SH-SY5Y (cell line): Measurements from ENCODE around the gene ZNF554.

Experiments
- GATA2 ChIP-seq: IDR thresholded peaks from 2 replicates; pipeline ENCODE4 v1.6.1; 2011; ENCODE audit warnings: mild to moderate bottlenecking, low read depth, low read length
- GATA3 ChIP-seq: IDR thresholded peaks from 2 replicates; pipeline ENCODE4 v1.6.1; 2011; ENCODE audit warnings: low read depth, mild to moderate bottlenecking, low read length, moderate library complexity

Gene ZNF554

DNA sequence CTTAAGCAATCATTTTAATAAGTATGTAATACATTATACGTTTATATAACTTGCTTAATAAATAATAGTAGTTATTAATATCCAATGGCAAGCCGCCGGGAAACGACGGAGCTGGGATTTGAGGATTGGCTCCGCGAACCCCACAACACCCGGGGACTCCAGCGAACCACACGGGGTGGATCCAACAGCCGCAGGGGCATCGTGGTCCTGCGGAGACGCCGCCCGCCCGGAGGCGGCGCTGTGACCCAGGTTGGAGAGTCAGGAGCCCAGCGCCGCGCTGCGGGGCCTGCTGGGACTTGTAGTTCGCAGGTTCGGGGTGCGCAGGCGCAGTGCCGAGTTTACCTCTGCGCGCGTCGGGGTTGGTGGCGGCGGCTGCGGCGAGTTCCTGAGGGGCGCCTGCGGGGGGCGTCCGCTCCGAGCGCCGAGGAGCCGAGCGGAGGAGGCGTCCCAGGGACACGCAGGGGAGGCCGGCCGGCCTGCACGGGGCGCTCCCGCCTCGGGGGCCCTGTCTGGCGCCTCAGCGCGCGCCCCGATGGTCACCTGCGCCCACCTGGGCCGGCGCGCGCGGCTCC, at the start of gene ZNF554:
Gene ZNF554 (plus strand): TSS at position 329 of the 572 bp plus-strand sequence. CDS start 204 bp downstream, at position 533.
- no peak for TF ChIP-seq GATA2
- no peak for TF ChIP-seq GATA3

DNA sequence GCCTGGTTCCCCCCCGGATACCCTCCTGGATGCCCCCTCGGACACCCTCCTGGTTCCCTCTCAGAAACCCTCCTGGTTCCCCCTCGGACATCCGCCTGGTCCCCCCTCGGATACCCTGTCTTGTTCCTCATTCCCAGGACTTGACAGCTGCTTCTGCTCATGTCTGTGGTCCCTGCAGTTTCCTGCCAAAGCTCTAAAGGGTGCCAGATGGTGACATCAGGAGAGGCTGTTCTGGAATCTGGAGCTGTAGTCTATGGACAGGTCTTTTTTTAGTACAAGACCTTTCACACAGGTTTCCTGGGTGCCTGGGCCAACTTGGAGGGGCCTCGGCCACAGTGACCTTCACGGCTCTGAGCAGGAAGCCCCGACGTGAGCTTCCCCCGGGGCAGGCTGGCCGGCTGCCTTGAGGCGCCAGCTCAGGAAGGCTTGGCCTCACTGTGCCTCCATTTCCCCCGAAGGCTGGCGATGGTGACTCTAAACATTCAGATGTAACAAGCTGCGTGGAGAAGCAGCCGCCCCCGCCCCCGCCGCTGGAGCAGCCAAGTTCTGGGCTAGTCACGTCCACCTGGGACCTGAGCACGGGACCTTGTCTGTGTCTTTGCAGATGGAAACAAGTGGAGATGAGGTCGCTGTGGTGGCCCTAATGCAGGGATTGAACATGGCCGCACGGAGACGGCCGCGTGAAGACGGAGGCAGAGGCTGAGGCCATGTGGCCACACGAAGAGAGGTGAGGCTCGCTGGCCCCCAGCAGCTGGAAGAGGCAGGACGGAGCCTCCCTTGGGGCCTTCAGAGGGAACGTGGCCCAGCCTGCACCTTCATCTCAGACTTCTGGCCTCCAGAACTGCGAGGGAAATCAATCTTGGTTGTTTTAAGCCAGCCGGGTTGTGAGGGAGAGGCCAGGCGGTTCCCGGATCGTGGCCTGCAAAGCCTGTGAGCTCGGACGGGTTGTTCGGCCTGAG, 49.3 kb upstream of the ZNF554 start:
- TF ChIP-seq GATA3, result no peak
- no peak for TF ChIP-seq GATA2

GRCh38 chr19:2771786-2772674, 47.6 kb upstream of the ZNF554 start:
- TF ChIP-seq GATA3, result no peak
- no peak for TF ChIP-seq GATA2

- TF ChIP-seq GATA2, result no peak
- TF ChIP-seq GATA3, result no peak
Measured at GRCh38 chr19:2774083-2774679, 45.5 kb upstream of the ZNF554 start.

GRCh38 chr19:2774953-2775555, 44.6 kb upstream of the ZNF554 start:
- TF ChIP-seq GATA2 (no peak), GATA3 (no peak)

DNA sequence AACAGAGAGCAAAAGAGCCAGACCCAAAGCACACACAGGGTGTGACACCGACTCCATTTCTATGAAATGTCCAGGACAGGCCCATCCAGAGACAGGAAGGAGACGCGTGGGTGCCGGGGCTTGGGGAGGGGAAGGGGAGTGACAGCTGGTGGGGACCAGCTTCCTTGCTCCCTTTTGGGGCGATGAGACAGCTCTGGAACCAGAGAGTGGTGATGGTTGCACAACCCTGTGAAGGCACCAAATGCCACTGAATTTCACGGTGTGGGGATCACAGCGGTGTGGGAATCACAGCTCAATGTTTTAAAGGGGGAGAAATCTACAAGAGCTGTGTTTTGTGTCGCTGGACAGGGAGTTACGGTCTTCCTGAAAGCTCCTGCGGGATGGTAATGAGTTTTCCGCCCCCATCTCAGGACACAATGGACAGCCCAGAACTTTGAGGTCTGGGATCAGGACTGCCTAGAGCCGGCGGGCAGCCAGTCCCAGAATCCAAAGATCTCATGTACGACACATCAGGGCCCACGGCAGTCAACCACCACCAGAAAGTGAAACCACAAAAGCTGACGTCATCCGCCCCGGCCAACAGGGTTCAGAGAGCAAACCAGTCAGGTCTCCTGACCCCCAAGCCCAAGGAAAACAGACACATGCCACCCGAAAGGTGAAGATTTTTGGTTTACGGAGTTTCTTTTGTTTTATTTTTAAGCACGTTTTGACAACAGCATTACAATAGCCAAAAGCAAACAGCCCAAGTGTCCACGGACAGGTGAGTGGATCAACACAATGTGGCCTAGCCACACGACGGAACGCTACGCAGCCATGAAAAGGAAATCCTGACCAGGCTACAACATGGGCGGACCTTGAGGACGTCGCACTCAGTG, 43.9 kb upstream of the ZNF554 start:
- TF ChIP-seq GATA2 (no peak), GATA3 (no peak)

GRCh38 chr19:2777952-2778683, 41.5 kb upstream of the ZNF554 start:
- TF ChIP-seq GATA3 (no peak), GATA2 (no peak)

- no peak for TF ChIP-seq GATA2
- no peak for TF ChIP-seq GATA3
Measured at GRCh38 chr19:2779121-2779740, 40.4 kb upstream of the ZNF554 start.

GRCh38 chr19:2780284-2780683, 39.4 kb upstream of the ZNF554 start:
- TF ChIP-seq GATA3, result no peak
- TF ChIP-seq GATA2, result no peak

DNA sequence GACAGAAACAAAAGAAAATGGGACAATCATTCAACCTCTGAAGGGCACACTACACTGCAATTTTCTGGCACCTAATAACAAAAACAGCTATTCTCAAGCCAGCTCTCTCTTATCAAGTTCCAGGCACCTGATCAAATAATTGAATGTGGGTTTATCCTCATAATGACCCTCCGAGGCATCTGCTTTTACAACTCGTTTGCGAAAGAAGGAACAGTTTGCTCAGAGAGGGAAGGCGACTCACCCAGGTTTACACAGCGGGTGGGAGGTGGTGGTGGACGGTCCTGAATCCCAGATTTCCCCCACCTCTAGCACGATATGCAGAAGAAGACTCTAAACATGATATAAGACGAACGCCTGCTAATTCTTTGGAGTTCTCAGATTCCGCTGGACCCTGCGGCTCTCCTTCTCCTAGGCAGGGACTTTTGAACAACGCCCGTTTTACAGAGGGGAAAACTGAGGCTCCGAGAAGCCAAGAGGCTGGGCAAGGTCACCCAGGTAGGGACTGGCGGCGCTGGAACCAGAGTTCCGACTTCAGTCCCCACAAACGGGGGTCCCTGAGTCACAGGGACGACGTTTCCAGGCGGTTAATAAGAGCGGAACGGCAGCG, 37.2 kb upstream of the ZNF554 start:
- TF ChIP-seq GATA3, result no peak
- TF ChIP-seq GATA2, result no peak
